HepG2 (cell line): Measurements from ENCODE around the gene ZFHX3. TPM values are rescaled to one million over a fixed set of nuclear protein-coding genes. Genes with fewer than 3 reads are reported as not detected.
A peak's percentile ranks its signal among the peaks of the same experiment; 100 is the strongest.

ENCODE experiments used
- DPF2 ChIP-seq: sonication (generic); formaldehyde crosslinking; IDR thresholded peaks from 2 replicates; pipeline ENCODE4 v1.4.0; 2020; ENCODE audit warnings: mild to moderate bottlenecking, low read depth, missing genetic modification reagents, borderline replicate concordance
- GTF3A ChIP-seq: sonication (generic); formaldehyde crosslinking; conservative IDR thresholded peaks from 2 replicates; pipeline ENCODE4 v1.4.0; 2020; ENCODE audit warnings: mild to moderate bottlenecking, missing genetic modification reagents
- IRF2 ChIP-seq: IDR thresholded peaks from 2 replicates; pipeline ENCODE4 v1.6.1; 2018; ENCODE audit warnings: missing genetic modification reagents, missing compliant biosample characterization
- PHB2 ChIP-seq: fragments of 450-650 bp; IDR thresholded peaks from 2 replicates; pipeline ENCODE4 v1.6.1; 2018; ENCODE audit not compliant: partially characterized antibody
- RNF2 ChIP-seq: fragments of 450-650 bp; conservative IDR thresholded peaks from 2 replicates; pipeline ENCODE4 v1.6.1; 2016; ENCODE audit warnings: low read depth
- SCMH1 ChIP-seq: sonication (generic); formaldehyde crosslinking; IDR thresholded peaks from 2 replicates; pipeline ENCODE4 v1.9.0; 2021; ENCODE audit warnings: missing genetic modification reagents, mild to moderate bottlenecking, borderline replicate concordance
- SMAD1 ChIP-seq: sonication (generic); formaldehyde crosslinking; IDR thresholded peaks from 2 replicates; pipeline ENCODE4 v1.4.0; 2020; ENCODE audit warnings: missing genetic modification reagents, low read depth, mild to moderate bottlenecking, borderline replicate concordance
- ZIK1 ChIP-seq: sonication (generic); formaldehyde crosslinking; IDR thresholded peaks from 2 replicates; pipeline ENCODE4 v1.5.0; 2020; ENCODE audit warnings: mild to moderate bottlenecking, low read depth, missing genetic modification reagents, borderline replicate concordance
- ZNF17 ChIP-seq: sonication (generic); formaldehyde crosslinking; IDR thresholded peaks from 2 replicates; pipeline ENCODE4 v1.5.0; 2020; ENCODE audit warnings: mild to moderate bottlenecking, missing genetic modification reagents
- polyA plus RNA-seq, 8 experiments: library from polyadenylated mRNA; depleted of rRNA in 3 of 8; stranded (reverse) in 7 of 8; unstranded in 1 of 8; fragments of >200 nt; fragmentation: Illumina TruSeq in 4 of 8; extraction: Trizol in 4 of 8; gene quantifications; 2 replicates each; pipeline versions ENCODE4 v1.2.1 to v1.2.3, GENCODE V29; 2011 to 2016; ENCODE audit warnings: low read depth in 4 of 8, missing spikeins in 1 of 8, mixed read lengths in 1 of 8; ENCODE audit not compliant: insufficient read depth in 1 of 8
- total RNA-seq, 5 experiments: library from RNA; depleted of rRNA; stranded (reverse); fragments of >200 nt; fragmentation: Illumina TruSeq; extraction: Trizol; gene quantifications; 2 replicates each; pipeline ENCODE4 v1.2.3, GENCODE V29; 2016; ENCODE audit warnings: low read depth in 1 of 5
- TF ChIP-seq, protein P1 (sequence below), 2 experiments: fragments of 450-650 bp in 1 of 2; sonication (generic) in 1 of 2; formaldehyde crosslinking in 1 of 2; IDR thresholded peaks; 2 replicates each; pipeline versions ENCODE4 v1.6.1 to v1.8.0; 2016 to 2022; ENCODE audit warnings: antibody characterized with exemption in 1 of 2, mild to moderate bottlenecking in 1 of 2, missing genetic modification reagents in 1 of 2
- TF ChIP-seq, protein P2 (sequence below): sonication (generic); formaldehyde crosslinking; IDR thresholded peaks from 2 replicates; pipeline ENCODE4 v1.4.0; 2020; ENCODE audit warnings: mild to moderate bottlenecking, missing genetic modification reagents, borderline replicate concordance
- TF ChIP-seq, protein P3 (sequence below): IDR thresholded peaks from 2 replicates; pipeline ENCODE4 v1.6.1; 2016
- TF ChIP-seq, protein P4 (sequence below): sonication (generic); formaldehyde crosslinking; IDR thresholded peaks from 2 replicates; pipeline ENCODE4 v1.9.0; 2021; ENCODE audit warnings: missing genetic modification reagents, mild to moderate bottlenecking, borderline replicate concordance

Gene ZFHX3
- total and polyA plus RNA-seq, 2 of the 13 experiments (the other 11 are each of a cell fraction or from before 2014, with no cell fraction given) = 5.0 to 6.0 TPM

DNA sequence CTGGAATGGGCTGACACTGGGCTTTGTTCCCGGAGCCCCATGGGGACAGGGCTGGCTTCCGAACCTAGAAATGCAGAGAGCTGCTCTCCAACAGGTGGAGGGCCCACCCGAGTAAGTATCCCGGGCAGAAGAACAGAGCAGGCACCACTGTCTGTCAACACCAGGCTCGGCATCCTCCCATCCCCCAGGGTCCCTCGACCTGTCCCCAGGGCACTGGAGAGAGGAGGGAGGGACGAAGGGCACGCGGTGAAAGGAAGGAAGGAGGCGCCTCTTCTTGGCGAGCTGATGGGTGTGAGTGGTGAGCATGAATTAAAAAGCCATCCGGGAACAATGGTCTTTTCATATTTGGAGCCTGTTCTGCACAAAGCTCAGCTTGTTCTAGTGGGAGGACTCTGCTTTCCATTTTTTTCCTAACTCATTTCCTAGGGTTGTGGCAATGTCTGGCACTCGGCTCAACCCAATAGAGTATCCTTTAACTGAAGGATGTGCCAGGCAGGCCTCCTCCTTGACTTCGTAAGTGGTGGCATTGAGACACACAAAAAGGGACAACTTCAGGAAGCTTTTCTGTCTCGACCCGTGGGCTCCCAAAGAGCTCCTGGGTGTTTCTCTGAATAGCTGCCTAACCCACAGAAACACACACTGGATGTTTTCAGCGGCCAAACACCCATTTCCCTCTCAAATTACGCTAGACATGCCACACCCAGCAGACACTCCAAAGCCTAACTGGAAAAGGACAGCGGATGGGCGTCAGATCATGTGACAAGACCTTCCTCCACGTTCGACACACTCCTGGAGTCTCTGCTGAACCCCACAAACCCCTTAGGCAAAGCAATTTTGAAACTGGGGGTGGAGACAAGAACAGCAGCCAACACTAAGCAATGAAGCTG is 47.7 kb downstream of the ZFHX3 start (continued):
- TF ChIP-seq, protein P1, sequence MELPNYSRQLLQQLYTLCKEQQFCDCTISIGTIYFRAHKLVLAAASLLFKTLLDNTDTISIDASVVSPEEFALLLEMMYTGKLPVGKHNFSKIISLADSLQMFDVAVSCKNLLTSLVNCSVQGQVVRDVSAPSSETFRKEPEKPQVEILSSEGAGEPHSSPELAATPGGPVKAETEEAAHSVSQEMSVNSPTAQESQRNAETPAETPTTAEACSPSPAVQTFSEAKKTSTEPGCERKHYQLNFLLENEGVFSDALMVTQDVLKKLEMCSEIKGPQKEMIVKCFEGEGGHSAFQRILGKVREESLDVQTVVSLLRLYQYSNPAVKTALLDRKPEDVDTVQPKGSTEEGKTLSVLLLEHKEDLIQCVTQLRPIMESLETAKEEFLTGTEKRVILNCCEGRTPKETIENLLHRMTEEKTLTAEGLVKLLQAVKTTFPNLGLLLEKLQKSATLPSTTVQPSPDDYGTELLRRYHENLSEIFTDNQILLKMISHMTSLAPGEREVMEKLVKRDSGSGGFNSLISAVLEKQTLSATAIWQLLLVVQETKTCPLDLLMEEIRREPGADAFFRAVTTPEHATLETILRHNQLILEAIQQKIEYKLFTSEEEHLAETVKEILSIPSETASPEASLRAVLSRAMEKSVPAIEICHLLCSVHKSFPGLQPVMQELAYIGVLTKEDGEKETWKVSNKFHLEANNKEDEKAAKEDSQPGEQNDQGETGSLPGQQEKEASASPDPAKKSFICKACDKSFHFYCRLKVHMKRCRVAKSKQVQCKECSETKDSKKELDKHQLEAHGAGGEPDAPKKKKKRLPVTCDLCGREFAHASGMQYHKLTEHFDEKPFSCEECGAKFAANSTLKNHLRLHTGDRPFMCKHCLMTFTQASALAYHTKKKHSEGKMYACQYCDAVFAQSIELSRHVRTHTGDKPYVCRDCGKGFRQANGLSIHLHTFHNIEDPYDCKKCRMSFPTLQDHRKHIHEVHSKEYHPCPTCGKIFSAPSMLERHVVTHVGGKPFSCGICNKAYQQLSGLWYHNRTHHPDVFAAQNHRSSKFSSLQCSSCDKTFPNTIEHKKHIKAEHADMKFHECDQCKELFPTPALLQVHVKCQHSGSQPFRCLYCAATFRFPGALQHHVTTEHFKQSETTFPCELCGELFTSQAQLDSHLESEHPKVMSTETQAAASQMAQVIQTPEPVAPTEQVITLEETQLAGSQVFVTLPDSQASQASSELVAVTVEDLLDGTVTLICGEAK (IDR thresholded peaks at IDR 0.05) = no peak
- TF ChIP-seq, protein P1 (CRISPR knock-in tag; IDR thresholded peaks at IDR 0.05) = 0 out of 2 replicates have a peak, but pooled peaks have one; percentile 36
- TF ChIP-seq, protein P2, sequence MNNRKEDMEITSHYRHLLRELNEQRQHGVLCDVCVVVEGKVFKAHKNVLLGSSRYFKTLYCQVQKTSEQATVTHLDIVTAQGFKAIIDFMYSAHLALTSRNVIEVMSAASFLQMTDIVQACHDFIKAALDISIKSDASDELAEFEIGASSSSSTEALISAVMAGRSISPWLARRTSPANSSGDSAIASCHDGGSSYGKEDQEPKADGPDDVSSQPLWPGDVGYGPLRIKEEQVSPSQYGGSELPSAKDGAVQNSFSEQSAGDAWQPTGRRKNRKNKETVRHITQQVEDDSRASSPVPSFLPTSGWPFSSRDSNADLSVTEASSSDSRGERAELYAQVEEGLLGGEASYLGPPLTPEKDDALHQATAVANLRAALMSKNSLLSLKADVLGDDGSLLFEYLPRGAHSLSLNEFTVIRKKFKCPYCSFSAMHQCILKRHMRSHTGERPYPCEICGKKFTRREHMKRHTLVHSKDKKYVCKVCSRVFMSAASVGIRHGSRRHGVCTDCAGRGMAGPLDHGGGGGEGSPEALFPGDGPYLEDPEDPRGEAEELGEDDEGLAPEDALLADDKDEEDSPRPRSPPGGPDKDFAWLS (CRISPR knock-in tag) = no peak
- TF ChIP-seq, protein P3, sequence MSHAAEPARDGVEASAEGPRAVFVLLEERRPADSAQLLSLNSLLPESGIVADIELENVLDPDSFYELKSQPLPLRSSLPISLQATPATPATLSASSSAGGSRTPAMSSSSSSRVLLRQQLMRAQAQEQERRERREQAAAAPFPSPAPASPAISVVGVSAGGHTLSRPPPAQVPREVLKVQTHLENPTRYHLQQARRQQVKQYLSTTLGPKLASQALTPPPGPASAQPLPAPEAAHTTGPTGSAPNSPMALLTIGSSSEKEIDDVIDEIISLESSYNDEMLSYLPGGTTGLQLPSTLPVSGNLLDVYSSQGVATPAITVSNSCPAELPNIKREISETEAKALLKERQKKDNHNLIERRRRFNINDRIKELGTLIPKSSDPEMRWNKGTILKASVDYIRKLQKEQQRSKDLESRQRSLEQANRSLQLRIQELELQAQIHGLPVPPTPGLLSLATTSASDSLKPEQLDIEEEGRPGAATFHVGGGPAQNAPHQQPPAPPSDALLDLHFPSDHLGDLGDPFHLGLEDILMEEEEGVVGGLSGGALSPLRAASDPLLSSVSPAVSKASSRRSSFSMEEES (CRISPR knock-in tag) = peak; percentile 29; the same call in 1 of the 2 replicates
- peak; percentile 59 for TF ChIP-seq DPF2 (CRISPR knock-in tag)
- no peak for TF ChIP-seq ZNF17
- TF ChIP-seq, protein P4, sequence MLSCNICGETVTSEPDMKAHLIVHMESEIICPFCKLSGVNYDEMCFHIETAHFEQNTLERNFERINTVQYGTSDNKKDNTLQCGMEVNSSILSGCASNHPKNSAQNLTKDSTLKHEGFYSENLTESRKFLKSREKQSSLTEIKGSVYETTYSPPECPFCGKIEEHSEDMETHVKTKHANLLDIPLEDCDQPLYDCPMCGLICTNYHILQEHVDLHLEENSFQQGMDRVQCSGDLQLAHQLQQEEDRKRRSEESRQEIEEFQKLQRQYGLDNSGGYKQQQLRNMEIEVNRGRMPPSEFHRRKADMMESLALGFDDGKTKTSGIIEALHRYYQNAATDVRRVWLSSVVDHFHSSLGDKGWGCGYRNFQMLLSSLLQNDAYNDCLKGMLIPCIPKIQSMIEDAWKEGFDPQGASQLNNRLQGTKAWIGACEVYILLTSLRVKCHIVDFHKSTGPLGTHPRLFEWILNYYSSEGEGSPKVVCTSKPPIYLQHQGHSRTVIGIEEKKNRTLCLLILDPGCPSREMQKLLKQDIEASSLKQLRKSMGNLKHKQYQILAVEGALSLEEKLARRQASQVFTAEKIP (CRISPR knock-in tag) = no peak
- TF ChIP-seq ZIK1 (CRISPR knock-in tag) = 0 out of 2 replicates have a peak, but pooled peaks have one; percentile 9
- TF ChIP-seq IRF2 (CRISPR knock-in tag) = peak; percentile 75
- no peak for TF ChIP-seq RNF2
- TF ChIP-seq PHB2 = no peak
- TF ChIP-seq SCMH1 (CRISPR knock-in tag) = no peak
- TF ChIP-seq GTF3A = no peak
- no peak for TF ChIP-seq SMAD1
